CD4-positive, alpha-beta memory T cell (primary cell): ENCODE measurements around the gene KCNA2. TPM values are rescaled to one million over a fixed set of nuclear protein-coding genes. Genes with fewer than 3 reads are reported as not detected.

Source experiments
- CTCF ChIA-PET: fragments of 350-600 bp; sonication (Branson Sonifier 250); formaldehyde crosslinking; loops from one replicate; lab custom pipeline; 2021; ENCODE audit warnings: inconsistent platforms; ENCODE audit not compliant: partially characterized antibody; lab: Charles Lee
- POLR2A ChIA-PET: fragments of 350-600 bp; sonication (Branson Sonifier 250); formaldehyde crosslinking; loops from one replicate; lab custom pipeline; 2021; ENCODE audit not compliant: partially characterized antibody; lab: Charles Lee
- DNase-seq, 5 donors: peaks; one replicate each; pipeline versions ENCODE4 v3.0.0 to v3.0.0-alpha.2; 2020 to 2022; ENCODE audit warnings: mixed read lengths in 1 of 5
- H3K27ac ChIP-seq: one replicate; pipeline ENCODE4 v1.7.0; 2013; ENCODE audit warnings: low read depth, low read length
- H3K27me3 ChIP-seq: 2 replicates; pipeline ENCODE4 v1.7.0; 2013; ENCODE audit warnings: mild to moderate bottlenecking, low read length, moderate library complexity; ENCODE audit not compliant: insufficient read depth
- H3K36me3 ChIP-seq: 2 replicates; pipeline ENCODE4 v1.7.0; 2013; ENCODE audit warnings: mild to moderate bottlenecking, low read length, moderate library complexity; ENCODE audit not compliant: insufficient read depth
- H3K4me1 ChIP-seq: 2 replicates; pipeline ENCODE4 v1.7.0; 2013; ENCODE audit warnings: mild to moderate bottlenecking, low read length, moderate library complexity; ENCODE audit not compliant: insufficient read depth
- H3K4me3 ChIP-seq, 2 donors: one replicate each; pipeline ENCODE4 v1.7.0; 2013; ENCODE audit warnings: low read length in 2 of 2, mild to moderate bottlenecking in 1 of 2
- H3K9me3 ChIP-seq, 2 donors: one replicate each; pipeline ENCODE4 v1.7.0; 2013; ENCODE audit warnings: low read length in 2 of 2, control low read depth in 1 of 2; ENCODE audit not compliant: control insufficient read depth in 1 of 2
- H3K27ac Mint-ChIP-seq, 7 donors: one replicate each; pipeline ENCODE4 v1.8.0; 2020 to 2021; ENCODE audit warnings: mixed read lengths in 7 of 7, mild to moderate bottlenecking in 6 of 7, inconsistent platforms in 3 of 7, moderate library complexity in 3 of 7
- H3K27me3 Mint-ChIP-seq, 2 donors: one replicate each; pipeline ENCODE4 v1.8.0; 2020 to 2021; ENCODE audit warnings: mixed read lengths in 2 of 2
- H3K36me3 Mint-ChIP-seq, 2 donors: one replicate each; pipeline ENCODE4 v1.8.0; 2020 to 2021; ENCODE audit warnings: mixed read lengths in 2 of 2, inconsistent platforms in 1 of 2, mild to moderate bottlenecking in 1 of 2
- H3K4me1 Mint-ChIP-seq, 4 donors: one replicate each; pipeline ENCODE4 v1.8.0; 2020 to 2021; ENCODE audit warnings: mixed read lengths in 4 of 4, mild to moderate bottlenecking in 1 of 4
- H3K4me3 Mint-ChIP-seq, 8 donors: one replicate each; pipeline ENCODE4 v1.8.0; 2020 to 2021; ENCODE audit warnings: mixed read lengths in 8 of 8, mild to moderate bottlenecking in 7 of 8, moderate library complexity in 6 of 8, inconsistent platforms in 3 of 8
- H3K9me3 Mint-ChIP-seq, 8 donors: one replicate each; pipeline ENCODE4 v1.8.0; 2020 to 2021; ENCODE audit warnings: mixed read lengths in 8 of 8, mild to moderate bottlenecking in 5 of 8, inconsistent platforms in 3 of 8, moderate library complexity in 1 of 8
- intact Hi-C: fragments of 100-400 bp; cut with micrococcal nuclease; formaldehyde crosslinking; loops from one replicate; pipeline ENCODE4 v1.15.1; 2023
- polyA plus RNA-seq, 2 donors: library from polyadenylated mRNA; unstranded; fragments of 300-500 nt; fragmentation: Illumina TruSeq; gene quantifications; one replicate each; pipeline ENCODE4 v1.2.3, GENCODE V29; 2021
- total RNA-seq, 2 experiments: library from RNA; stranded (reverse); gene quantifications; one replicate each; pipeline ENCODE4 v1.2.3, GENCODE V29; 2021

KCNA2 gene
- total and polyA plus RNA-seq, 4 experiments from 2014 or later = 0.26 to 2.2 (median 1.1) TPM

DNA sequence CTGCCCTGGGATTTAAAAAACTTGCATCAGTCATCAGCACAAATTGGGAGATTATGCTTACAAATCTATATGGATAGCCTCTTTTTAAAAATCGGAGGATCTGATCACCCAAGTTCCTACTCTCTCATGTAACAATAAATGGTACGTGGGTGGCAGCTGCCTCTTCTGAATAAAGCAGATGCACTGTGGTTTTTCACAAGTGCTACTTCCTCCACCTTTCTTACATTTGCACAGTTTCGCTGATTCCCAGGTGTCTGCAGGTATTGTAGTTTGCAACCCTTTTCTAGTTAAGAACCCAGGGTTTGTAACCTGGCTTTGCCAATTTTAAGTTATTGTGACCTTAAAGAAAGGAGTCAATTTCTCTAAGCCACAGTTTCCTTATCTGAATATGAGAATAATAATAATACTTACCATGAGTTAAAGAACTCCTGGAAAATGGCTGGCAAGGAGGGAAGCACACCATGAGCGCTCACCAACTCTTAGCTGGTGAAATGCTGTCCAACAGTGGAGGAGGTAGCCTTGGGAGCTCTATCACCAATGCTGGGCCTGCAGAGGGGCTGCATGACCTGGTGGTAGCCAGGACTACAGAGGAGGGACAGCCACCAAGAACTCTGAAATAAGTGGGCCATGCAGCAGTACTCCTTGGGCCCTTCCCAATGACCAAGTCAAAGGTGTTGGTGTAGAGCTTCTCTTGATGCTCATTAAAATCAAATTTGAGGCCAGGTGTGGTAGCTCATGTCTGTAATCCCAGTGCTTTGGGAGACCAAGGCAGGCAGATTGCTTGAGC lies 30.2 kb upstream of the KCNA2 start:
- H3K27ac ChIP-seq = peak overlapping the region; percentile 74
- H3K9me3 ChIP-seq = no peaks in the 10 kb centered on the region
- ChIA-PET CTCF (interaction anchor here (1.1 to 12.6 kb wide), 6 partner anchors 10 to 129 kb away, joined by 3 to 179 read pairs (median 24); partner anchors contain the start of gene KCNA3), POLR2A (interaction anchor here (0.6 to 27.3 kb wide), 10 partner anchors 9 to 328 kb away, joined by 3 to 993 read pairs (median 4); partner anchors contain the start of genes KCNA3 and RBM15)
- Mint-ChIP-seq H3K4me1 (peaks cover 2 to 81% (median 71%) of the 10 kb centered on the region in 4 donors), H3K9me3 (peaks cover under 1 to 12% (median 6%) of the 10 kb centered on the region in 8 donors), H3K27me3 (no peaks in the 10 kb centered on the region), H3K36me3 (peaks cover 3 to 12% of the 10 kb centered on the region in 2 donors), H3K4me3 (peak overlapping the region; percentile 48 to 84 (median 74)), H3K27ac (peak overlapping the region in 3 of 7 donors; percentile 91 to 95 (median 94))
- intact Hi-C loops = loop anchor here (1.0 to 10.0 kb wide), 3 partner anchors 11 to 328 kb away; partner anchors contain the start of gene LRIF1
- no peaks in the 10 kb centered on the region for H3K36me3 ChIP-seq
- DNase-seq = peak; percentile 37 to 52 (median 46)
- peak overlapping the region in 1 of 2 donors; percentile 8 for H3K4me3 ChIP-seq
- H3K27me3 ChIP-seq = no peaks in the 10 kb centered on the region
- peaks cover 99% of the 10 kb centered on the region for H3K4me1 ChIP-seq

DNA sequence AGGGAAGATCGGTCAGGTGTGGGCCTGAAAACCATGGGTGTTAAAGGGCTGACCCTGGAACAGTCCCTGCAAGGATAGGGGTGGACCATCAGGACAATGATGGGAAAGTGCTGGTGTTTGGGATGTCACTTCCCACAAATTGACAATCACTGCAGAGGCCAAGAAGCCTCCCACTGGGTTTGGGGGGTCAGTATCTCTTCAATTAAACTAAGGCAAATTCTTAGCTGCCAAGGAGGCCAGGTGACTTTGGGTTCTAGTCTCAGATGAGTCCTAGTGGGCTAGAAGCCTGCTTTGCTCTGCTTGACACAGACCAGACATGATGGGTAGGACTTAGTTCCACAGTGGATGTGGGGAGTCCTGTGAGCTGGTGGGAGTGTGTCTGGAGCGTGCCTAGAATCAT lies 29.3 kb upstream of the KCNA2 start:
- CTCF ChIA-PET = interaction anchor here (0.9 to 12.6 kb wide), 8 partner anchors 11 to 146 kb away, joined by 3 to 179 read pairs (median 11); partner anchors contain the start of gene KCNA3
- Histone ChIP-seq H3K9me3 (no peaks in the 10 kb centered on the region), H3K4me3 (peak overlapping the region in 1 of 2 donors; percentile 8), H3K27me3 (no peaks in the 10 kb centered on the region), H3K4me1 (peaks cover 100% of the 10 kb centered on the region), H3K27ac (peak overlapping the region; percentile 74), H3K36me3 (no peaks in the 10 kb centered on the region)
- Mint-ChIP-seq H3K27ac (peak overlapping the region in 3 of 7 donors; percentile 91 to 95 (median 94)), H3K4me1 (peaks cover 0 to 74% (median 67%) of the 10 kb centered on the region in 4 donors), H3K9me3 (peaks cover 0 to 10% (median 4%) of the 10 kb centered on the region in 8 donors), H3K27me3 (no peaks in the 10 kb centered on the region), H3K36me3 (peaks cover 2 to 10% of the 10 kb centered on the region in 2 donors), H3K4me3 (peak overlapping the region in 7 of 8 donors; percentile 62 to 84 (median 74))
- POLR2A ChIA-PET = interaction anchor here (0.7 to 27.3 kb wide), 16 partner anchors 8 to 1087 kb away, joined by 3 to 993 read pairs (median 3); partner anchors contain the start of genes GNAI3 and KCNA3
- intact Hi-C loops = loop anchor here (10.0 kb wide), 1 partner anchor 329 kb away; the partner anchor contains the start of gene LRIF1
- no peak for DNase-seq

DNA sequence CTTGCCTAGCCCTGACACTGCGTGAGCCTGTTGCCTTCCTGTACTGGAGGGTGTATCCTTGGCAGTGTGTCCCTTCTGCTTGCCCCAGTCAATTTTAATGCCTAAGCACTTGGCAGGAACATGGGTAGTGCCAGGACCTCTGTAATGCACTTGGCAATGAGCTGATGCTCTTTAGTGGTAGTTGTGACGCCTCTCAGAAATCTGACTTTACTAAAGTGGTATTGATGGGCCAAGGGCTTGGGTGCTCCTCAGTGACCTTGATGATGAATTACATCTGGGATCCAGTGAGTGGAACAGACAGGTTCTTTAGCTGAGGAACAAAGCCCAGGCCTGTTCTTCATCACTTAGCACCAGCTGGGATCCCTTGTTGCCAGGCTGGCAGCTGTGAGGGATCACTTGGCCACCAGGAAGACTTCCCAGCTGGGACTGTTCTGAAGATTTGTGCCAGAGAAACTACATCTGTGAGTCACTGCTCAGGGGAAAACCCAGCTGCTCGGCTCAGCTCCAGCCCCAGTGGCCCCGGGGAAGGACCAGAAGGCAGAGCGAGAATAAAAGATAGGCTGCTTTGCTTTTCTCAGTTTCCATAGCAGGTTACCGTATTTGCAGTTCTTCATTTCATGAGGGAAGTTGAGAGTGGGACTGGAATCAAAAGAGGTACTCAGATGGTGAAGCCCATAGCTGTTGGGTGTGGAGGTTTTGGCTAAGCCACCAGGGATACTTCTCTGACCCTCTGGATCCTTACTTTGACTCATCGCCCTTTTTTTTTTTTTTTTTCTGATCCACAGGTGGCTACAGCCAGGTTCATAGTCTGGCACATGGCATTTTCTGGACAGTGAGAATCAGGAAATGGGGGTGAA lies 28.5 kb upstream of the KCNA2 start:
- H3K27me3 Mint-ChIP-seq = no peaks in the 10 kb centered on the region
- Histone ChIP-seq H3K4me3 (peak overlapping the region; percentile 2 to 8), H3K27me3 (no peaks in the 10 kb centered on the region), H3K9me3 (no peaks in the 10 kb centered on the region), H3K27ac (peak overlapping the region; percentile 74), H3K36me3 (no peaks in the 10 kb centered on the region), H3K4me1 (peaks cover 98% of the 10 kb centered on the region)
- peak overlapping the region in 7 of 8 donors; percentile 62 to 84 (median 74) for H3K4me3 Mint-ChIP-seq
- CTCF ChIA-PET = interaction anchor here (0.7 to 12.6 kb wide), 11 partner anchors 7 to 152 kb away, joined by 3 to 179 read pairs (median 4); partner anchors contain the start of gene KCNA3
- intact Hi-C loops = loop anchor here (1.0 to 10.0 kb wide), 3 partner anchors 34 to 330 kb away; partner anchors contain the start of gene LRIF1
- H3K27ac Mint-ChIP-seq = peak overlapping the region in 3 of 7 donors; percentile 91 to 95 (median 94)
- peaks cover 0 to 3% of the 10 kb centered on the region in 2 donors for H3K36me3 Mint-ChIP-seq
- POLR2A ChIA-PET = interaction anchor here (0.6 to 27.3 kb wide), 18 partner anchors 8 to 1087 kb away, joined by 3 to 993 read pairs (median 3); partner anchors contain the start of genes GNAI3 and KCNA3
- peaks cover 2 to 68% (median 60%) of the 10 kb centered on the region in 4 donors for H3K4me1 Mint-ChIP-seq
- DNase-seq = peak; percentile 42 to 87 (median 44)
- H3K9me3 Mint-ChIP-seq = peaks cover 0 to 3% (median 0%) of the 10 kb centered on the region in 8 donors

DNA sequence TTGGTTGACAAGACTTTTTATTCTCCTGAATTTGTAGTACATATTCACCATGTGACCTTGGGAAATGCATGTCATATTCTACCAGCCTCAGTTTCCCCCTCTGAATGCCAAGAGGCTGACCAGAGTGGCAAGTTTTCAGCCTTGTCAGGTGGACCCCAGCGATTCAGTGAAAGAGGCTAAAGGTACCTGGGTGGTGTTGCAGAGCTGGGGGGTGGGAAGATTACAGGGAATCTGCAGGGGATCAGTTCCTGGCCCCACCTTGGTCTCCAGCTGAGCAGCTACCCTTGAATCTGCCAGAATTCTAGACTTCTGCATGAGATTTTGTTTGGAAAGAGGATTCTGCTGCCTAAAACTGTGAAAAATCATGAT lies 27.9 kb upstream of the KCNA2 start:
- no peak for DNase-seq
- peak overlapping the region in 3 of 7 donors; percentile 91 to 95 (median 94) for H3K27ac Mint-ChIP-seq
- H3K4me3 ChIP-seq = peak overlapping the region in 1 of 2 donors; percentile 2
- H3K27ac ChIP-seq = peak overlapping the region; percentile 74
- peak overlapping the region in 7 of 8 donors; percentile 62 to 84 (median 74) for H3K4me3 Mint-ChIP-seq
- H3K9me3 Mint-ChIP-seq = no peaks in the 10 kb centered on the region
- ChIA-PET CTCF (interaction anchor here (0.7 to 12.6 kb wide), 9 partner anchors 8 to 153 kb away, joined by 3 to 179 read pairs (median 6); partner anchors contain the start of gene KCNA3), POLR2A (interaction anchor here (1.0 to 27.3 kb wide), 7 partner anchors 8 to 241 kb away, joined by 3 to 993 read pairs (median 5); partner anchors contain the start of gene KCNA3)
- no peaks in the 10 kb centered on the region for H3K27me3 Mint-ChIP-seq
- no peaks in the 10 kb centered on the region for H3K36me3 ChIP-seq
- H3K4me1 ChIP-seq = peaks cover 98% of the 10 kb centered on the region
- intact Hi-C loops = loop anchor here (1.0 to 10.0 kb wide), 3 partner anchors 34 to 331 kb away; partner anchors contain the start of gene LRIF1
- H3K36me3 Mint-ChIP-seq = no peaks in the 10 kb centered on the region
- no peaks in the 10 kb centered on the region for H3K9me3 ChIP-seq
- H3K4me1 Mint-ChIP-seq = peaks cover 7 to 67% (median 58%) of the 10 kb centered on the region in 4 donors
- no peaks in the 10 kb centered on the region for H3K27me3 ChIP-seq

DNA sequence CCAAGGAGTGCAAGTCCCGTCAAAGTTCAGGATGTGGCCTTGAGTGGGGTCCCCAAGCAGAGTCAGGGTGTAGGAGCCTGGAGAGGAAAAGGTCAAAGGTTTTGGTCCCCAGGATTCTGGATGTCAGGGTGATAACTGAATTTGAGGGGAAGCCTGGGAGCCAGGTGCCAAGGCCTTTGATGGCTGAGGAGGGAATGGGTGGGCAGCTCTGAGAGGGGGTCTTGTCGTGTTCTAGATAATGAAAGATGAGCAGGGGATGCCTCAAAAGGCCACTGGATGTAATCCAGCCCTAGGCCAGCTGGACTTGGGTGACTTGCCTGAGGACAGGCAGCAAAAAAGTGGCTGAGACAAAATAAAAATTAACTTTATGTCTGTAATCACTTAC lies 27.5 kb upstream of the KCNA2 start:
- no peaks in the 10 kb centered on the region for H3K27me3 Mint-ChIP-seq
- H3K9me3 ChIP-seq = no peaks in the 10 kb centered on the region
- no peaks in the 10 kb centered on the region for H3K9me3 Mint-ChIP-seq
- peaks cover 98% of the 10 kb centered on the region for H3K4me1 ChIP-seq
- peaks cover 10 to 64% (median 55%) of the 10 kb centered on the region in 4 donors for H3K4me1 Mint-ChIP-seq
- H3K27ac ChIP-seq = peak overlapping the region; percentile 74
- peak overlapping the region; percentile 17 to 76 (median 59) for H3K4me3 Mint-ChIP-seq
- CTCF ChIA-PET = interaction anchor here (0.7 to 12.6 kb wide), 6 partner anchors 8 to 153 kb away, joined by 3 to 179 read pairs (median 24); partner anchors contain the start of gene KCNA3
- no peak for DNase-seq
- intact Hi-C loops = loop anchor here (1.0 to 10.0 kb wide), 3 partner anchors 35 to 331 kb away; partner anchors contain the start of gene LRIF1
- H3K4me3 ChIP-seq = no peak overlapping the region
- H3K36me3 ChIP-seq = no peaks in the 10 kb centered on the region
- H3K27me3 ChIP-seq = no peaks in the 10 kb centered on the region
- peak overlapping the region in 3 of 7 donors; percentile 91 to 95 (median 94) for H3K27ac Mint-ChIP-seq
- POLR2A ChIA-PET = interaction anchor here (1.3 to 27.3 kb wide), 3 partner anchors 9 to 36 kb away, joined by 5 to 993 read pairs (median 273); partner anchors contain the start of gene KCNA3
- no peaks in the 10 kb centered on the region for H3K36me3 Mint-ChIP-seq
